KOPT-K1 (cell line): Measurements from ENCODE around the gene CELA1.
"Not testable (repeated sequence)": the region's sequence is repeated elsewhere in the genome, so short reads cannot be mapped to it uniquely, and the experiment has no call there.

Source experiments
- H3K27ac ChIP-seq: fragments of 200-600 bp; sonication (generic); 2 replicates; pipeline ENCODE4 v1.5.1; 2016; ENCODE audit warnings: antibody characterized with exemption, mild to moderate bottlenecking, low read depth, low read length; ENCODE audit not compliant: poor library complexity, severe bottlenecking
- H3K36me3 ChIP-seq: fragments of 200-600 bp; sonication (generic); 2 replicates; pipeline ENCODE4 v1.5.1; 2017; ENCODE audit warnings: antibody characterized with exemption, mild to moderate bottlenecking, low read length, moderate library complexity; ENCODE audit not compliant: insufficient read depth
- H3K9me3 ChIP-seq: fragments of 200-600 bp; sonication (generic); 2 replicates; pipeline ENCODE4 v1.5.1; 2017; ENCODE audit warnings: antibody characterized with exemption, low read length, mild to moderate bottlenecking; ENCODE audit not compliant: insufficient read depth, poor library complexity, severe bottlenecking

CELA1 gene

DNA sequence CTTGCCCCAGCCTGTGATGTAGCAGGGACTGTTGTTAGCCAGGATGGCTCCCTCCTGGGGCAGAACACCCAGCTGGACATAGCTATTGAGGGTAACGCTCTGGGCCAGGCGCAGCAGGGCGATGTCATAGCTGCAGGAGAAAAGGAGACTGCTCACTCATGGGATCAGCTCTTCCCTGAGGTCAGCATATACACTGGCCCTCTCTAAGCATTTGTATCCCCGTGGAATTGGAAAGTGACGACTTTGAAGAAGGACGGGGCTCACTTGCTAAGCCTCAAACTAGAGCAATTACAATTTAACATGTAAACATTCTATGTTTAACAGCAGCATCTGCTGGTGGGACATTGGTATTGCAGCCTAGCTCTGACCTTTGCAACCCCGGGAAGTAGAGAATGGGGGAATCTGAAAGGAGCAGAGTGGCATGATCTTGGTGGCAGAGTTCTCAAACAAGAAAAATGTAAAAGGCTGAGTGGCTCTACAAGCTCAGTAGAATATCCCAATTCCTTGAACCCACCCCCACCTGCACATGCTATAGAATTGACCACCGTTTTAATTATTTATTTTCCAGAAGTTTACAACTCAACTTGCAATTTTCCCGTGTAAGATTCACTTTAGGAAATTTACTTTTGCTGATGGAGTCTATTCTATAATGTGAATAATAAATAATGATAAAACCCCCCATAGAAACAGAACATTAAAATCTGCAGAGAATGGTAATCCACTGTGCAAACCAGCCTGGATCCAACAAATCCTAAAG is 5.0 kb downstream of the CELA1 start:
- Histone ChIP-seq H3K27ac (no peak overlapping the region), H3K36me3 (no peaks in the 10 kb centered on the region)

DNA sequence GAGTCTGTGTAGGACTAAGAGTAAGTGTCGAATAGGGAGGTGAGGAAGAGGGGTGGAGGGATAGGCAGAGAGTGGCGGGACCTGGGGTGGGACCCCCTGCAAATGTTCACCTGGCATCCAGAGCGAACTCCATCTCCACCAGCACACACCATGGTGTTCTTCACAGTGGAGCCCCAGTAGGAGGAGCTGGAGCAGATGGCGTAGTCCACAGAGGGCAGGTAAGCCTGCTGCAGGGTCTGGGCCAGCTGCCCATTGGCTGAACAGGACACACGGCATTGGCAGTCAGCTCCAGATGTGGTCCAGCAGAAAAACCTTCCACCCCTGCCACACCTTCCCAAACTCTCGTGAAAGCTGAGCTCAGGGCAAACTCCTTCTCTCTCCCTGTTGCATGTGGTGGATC is 6.7 kb downstream of the CELA1 start:
- Histone ChIP-seq H3K27ac (no peak overlapping the region), H3K36me3 (no peaks in the 10 kb centered on the region), H3K9me3 (no peaks in the 10 kb centered on the region)

More for the DNA sequence above, 5.0 kb downstream of the CELA1 start:
- H3K9me3 ChIP-seq, result no peaks in the 10 kb centered on the region

DNA sequence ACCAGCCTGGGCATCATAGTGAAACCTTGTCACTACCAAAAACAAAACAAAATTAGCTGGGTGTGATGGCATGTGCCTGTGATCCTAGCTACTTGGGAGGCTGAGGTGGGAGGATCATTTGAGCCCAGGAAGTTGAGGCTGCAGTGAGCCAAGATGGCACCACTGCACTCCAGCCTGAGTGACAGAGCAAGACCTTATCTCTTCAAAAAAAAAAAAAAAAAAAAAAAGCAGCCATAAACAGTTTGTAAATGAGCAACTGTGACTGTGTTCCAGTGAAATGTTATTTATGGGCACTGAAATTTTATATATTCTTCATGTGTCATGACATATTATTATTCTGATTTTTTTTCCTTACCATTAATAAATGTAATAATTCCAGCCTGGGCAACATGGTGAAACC is 9.1 kb downstream of the CELA1 start:
- H3K36me3 ChIP-seq, H3K27ac ChIP-seq, H3K9me3 ChIP-seq: not testable (repeated sequence)

- no peaks in the 10 kb centered on the region for H3K36me3 ChIP-seq
- no peaks in the 10 kb centered on the region for H3K9me3 ChIP-seq
- no peak overlapping the region for H3K27ac ChIP-seq
These were observed 10.5 kb downstream of the CELA1 start for GRCh38 chr12:51335931-51336330.

- no peak overlapping the region for H3K27ac ChIP-seq
- no peaks in the 10 kb centered on the region for H3K36me3 ChIP-seq
- H3K9me3 ChIP-seq, result no peaks in the 10 kb centered on the region
These were observed 11.7 kb downstream of the CELA1 start for GRCh38 chr12:51334764-51335163.

DNA sequence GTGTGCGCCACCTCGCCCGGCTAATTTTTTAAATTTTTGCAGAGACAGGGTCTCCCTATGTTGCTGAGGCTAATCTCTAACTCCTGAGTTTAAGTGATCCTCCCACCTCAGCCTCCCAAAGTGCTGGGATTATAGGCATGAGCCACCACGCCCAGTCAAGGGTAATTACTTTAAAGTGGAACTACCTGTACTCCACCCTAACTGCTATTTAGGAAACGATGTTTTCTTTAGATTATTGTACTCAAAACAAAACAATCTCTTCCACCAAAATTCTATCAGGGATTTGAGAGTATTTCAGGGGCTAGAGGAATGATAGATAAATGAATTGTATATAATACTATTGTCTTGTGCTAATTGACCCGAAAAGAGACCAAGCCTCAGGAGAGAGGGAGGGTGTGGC is 12.9 kb downstream of the CELA1 start:
- Histone ChIP-seq H3K9me3 (no peaks in the 10 kb centered on the region), H3K27ac (no peak overlapping the region), H3K36me3 (no peaks in the 10 kb centered on the region)

DNA sequence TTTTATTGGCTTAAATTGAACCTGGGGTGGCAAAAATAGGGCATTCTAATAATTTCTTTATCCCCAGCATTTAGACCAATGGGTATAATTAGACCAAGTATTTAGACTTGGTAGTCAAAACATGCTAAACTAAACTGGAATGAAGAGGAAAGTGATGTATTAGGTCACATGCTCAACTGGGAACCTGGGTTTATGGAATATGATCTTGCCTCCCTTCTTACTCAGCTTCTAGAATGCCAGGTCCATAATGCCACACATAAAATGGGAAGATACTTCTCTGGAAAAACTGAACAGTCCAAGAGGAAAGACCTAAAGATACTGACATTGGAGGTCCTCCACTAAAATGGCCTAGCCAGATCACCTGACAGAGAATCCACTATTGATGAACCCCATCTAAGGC is 16.3 kb downstream of the CELA1 start:
- Histone ChIP-seq H3K27ac (peak overlapping the region; percentile 20), H3K9me3 (no peaks in the 10 kb centered on the region), H3K36me3 (no peaks in the 10 kb centered on the region)

GRCh38 chr12:51329742-51330141 is 16.7 kb downstream of the CELA1 start:
- Histone ChIP-seq H3K27ac (peak overlapping the region; percentile 20), H3K9me3 (no peaks in the 10 kb centered on the region), H3K36me3 (no peaks in the 10 kb centered on the region)

GRCh38 chr12:51328587-51328986 is 17.9 kb downstream of the CELA1 start:
- Histone ChIP-seq H3K9me3 (no peaks in the 10 kb centered on the region), H3K36me3 (no peaks in the 10 kb centered on the region), H3K27ac (no peak overlapping the region)

GRCh38 chr12:51326698-51327439 is 19.6 kb downstream of the CELA1 start:
- Histone ChIP-seq H3K9me3 (no peaks in the 10 kb centered on the region), H3K36me3 (peaks cover 2% of the 10 kb centered on the region; the same call in 1 of the 2 replicates), H3K27ac (peak overlapping the region; percentile 73)

- Histone ChIP-seq H3K27ac (peak overlapping the region; percentile 12), H3K36me3 (peaks cover 4% of the 10 kb centered on the region; the same call in 1 of the 2 replicates), H3K9me3 (no peaks in the 10 kb centered on the region)
These were observed 21.5 kb downstream of the CELA1 start for GRCh38 chr12:51324953-51325352.

DNA sequence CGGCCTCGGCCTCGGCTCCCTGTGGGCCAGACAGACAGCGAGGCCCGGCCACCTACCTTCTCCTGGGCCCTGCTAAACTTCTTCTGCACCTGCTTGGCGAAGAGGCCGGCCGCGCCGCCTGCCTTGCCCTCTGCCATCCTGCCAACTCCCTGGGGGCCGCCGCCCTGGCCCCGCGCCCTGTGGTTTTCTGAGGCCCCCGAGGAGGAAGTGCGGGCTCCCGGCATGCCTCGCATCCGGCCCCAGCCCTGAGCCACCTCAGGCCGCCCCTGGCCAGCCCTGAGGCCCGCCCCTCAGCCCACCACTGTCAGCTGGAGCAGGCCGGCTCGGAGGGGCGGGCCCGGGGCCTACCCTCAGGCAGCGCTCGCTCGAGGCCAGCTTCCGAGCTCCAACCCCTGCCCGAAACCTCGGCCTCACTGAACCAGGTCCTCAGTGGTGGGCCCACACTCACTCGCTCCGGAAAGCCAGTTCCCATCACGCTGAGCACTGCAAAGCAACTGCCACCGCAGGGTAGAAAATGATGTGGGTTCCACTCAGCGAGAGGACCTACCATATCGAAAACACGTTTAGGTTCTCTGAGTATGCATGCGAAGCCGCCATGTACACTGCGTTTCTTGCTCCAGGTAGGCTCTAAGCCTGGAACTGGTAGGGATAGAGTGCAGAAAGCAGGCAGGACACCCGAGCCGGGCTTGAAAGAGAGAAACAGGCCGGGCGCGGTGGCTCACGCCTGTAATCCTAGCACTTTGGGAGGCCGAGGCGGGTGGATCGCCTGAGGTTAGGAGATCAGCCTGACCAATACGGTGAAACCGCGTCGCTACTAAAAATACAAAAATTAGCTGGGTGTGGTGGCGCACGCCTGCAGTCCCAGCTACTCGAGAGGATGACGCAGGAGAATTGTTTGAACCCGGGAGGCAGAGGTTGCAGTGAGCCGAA is 22.2 kb downstream of the CELA1 start, which contains the start of gene BIN2:
TSS of gene BIN2 (minus strand) at position 209 of the 930 bp plus-strand sequence. CDS start at position 137, 72 bp downstream.
- H3K27ac ChIP-seq, result peak within 1 kb of the TSS; percentile 93
- peaks cover 4% of the 10 kb centered on the region; the same call in 1 of the 2 replicates for H3K36me3 ChIP-seq
- no peaks in the 10 kb centered on the region for H3K9me3 ChIP-seq

DNA sequence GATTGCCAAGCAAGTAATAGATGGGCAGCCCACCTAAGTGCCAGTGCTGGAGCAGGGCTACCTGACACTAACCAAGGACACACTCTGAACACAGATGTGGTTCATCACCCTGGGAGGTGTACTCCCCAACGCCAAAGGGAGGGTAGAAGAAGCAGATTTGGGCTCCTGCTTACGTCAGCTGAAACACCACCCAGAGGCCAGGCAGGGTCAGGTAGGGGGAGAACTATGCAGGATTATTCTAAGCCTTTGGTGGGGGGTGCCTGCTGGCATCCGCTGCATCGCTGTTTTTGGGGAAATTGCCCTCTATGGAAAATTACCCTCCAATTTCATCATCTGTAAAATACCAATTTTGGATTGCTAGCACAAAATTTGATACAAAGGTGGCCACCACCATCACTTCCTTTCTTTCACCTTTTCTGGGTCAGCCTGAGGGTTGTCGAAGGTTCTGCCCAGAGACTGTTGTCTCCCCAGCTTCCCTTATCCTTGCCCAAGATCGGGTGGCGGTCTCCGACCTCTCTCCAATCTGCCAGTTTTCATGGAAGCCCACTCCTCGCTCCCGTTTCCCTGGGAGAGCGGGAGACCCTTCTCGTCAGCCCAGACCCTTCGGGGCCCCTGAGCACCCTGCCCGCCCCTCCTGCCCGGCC is 23.0 kb downstream of the CELA1 start:
- H3K9me3 ChIP-seq, result no peaks in the 10 kb centered on the region
- H3K27ac ChIP-seq, result peak overlapping the region; percentile 93
- peaks cover 4% of the 10 kb centered on the region; the same call in 1 of the 2 replicates for H3K36me3 ChIP-seq

GRCh38 chr12:51322452-51322851 is 24.0 kb downstream of the CELA1 start:
- Histone ChIP-seq H3K27ac (peak overlapping the region; percentile 93), H3K9me3 (no peaks in the 10 kb centered on the region), H3K36me3 (peaks cover 4% of the 10 kb centered on the region; the same call in 1 of the 2 replicates)
